ENCODE results near the gene LBP.

DNA sequence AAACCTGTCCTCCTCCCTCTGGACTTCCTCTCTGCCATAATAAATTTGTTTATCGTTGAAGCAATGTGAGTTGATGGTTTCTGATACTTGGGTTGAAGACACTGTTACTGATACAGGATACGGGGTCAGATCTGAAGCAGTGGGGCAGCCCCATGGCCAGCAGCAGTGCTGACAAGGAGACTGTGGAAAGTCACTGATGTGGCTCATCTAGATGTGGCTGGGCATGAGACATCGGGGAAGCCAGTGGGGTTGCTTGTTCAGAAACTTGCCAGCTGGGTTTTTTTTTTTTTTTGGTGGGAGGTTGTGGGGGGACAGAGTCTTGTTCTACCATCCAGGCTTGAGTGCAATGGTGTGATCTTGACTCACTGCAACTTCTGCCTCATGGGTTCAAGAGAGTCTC lies 45.0 kb upstream of the LBP start:
- TF ChIP-seq POLR2AphosphoS5 (IDR thresholded peaks at IDR 0.05; ENCODE audit: low read depth, low read length) (no peak), TAF1 (IDR thresholded peaks at IDR 0.05; ENCODE audit: low read depth, low read length) (no peak), POLR2A (IDR thresholded peaks at IDR 0.05; ENCODE audit: low read depth, low read length) (no peak), PAX5 (IDR thresholded peaks at IDR 0.05; ENCODE audit: insufficient read depth, low read length, severe bottlenecking) (no peak), SPI1 (IDR thresholded peaks at IDR 0.05; ENCODE audit: low read depth, low read length) (no peak), POU2F2 (IDR thresholded peaks at IDR 0.05; ENCODE audit: low read depth, low read length) (no peak)

All from GM12891 (cell line).